Activated CD8-positive, alpha-beta memory T cell treated with anti-CD3 and anti-CD28 coated beads for 24 hours (primary cell): ENCODE results near the gene INTS3.
A peak's percentile ranks its signal among the peaks of the same experiment; 100 is the strongest.
"Not testable (repeated sequence)": the region's sequence is repeated elsewhere in the genome, so short reads cannot be mapped to it uniquely, and the experiment has no call there.

ENCODE experiments used
- DNase-seq: peaks from one replicate; pipeline ENCODE4 v3.0.0-alpha.2; 2020

Gene INTS3

DNA sequence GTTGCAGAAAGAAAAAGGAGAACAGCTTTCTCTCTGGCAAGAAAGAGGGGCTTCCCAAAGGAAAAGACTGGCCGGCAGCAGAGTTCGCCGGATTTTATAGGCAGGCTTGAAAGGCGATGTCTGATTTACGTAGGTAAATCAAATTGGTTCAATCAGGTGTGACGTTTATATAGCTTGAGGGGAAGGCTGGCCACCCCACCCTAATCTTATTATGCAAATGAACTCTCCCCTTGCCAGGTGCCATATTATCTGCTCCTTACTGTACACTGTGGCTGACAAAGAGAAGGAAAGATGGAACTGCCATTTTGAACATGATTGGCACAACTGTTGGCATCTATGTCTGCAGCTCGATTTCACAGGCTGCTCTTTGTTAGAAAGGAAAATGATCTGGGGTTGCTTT is 16.8 kb upstream of the INTS3 start:
- no peak for DNase-seq

- DNase-seq: not testable (repeated sequence)
Measured at GRCh38 chr1:153716211-153716610, 11.6 kb upstream of the INTS3 start.

DNA sequence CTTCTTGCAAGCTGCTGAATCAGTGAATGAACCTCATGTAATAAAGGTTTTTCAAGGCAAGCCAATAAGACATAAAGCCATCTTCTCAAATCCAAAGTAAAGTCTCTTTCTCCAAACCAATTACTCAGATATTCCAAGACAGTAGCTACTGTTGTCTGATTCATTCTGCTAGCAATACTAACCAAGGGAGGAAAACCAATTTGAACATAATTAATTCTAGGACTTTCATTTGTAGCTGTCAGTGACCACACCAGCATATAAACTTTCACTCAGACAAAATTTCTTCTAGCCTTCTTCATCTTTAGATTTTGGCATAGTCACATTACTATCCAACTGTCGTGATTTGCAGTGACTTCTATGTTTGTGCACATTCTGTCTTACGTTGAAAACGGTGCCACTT is 10.5 kb upstream of the INTS3 start:
- DNase-seq: no peak

DNA sequence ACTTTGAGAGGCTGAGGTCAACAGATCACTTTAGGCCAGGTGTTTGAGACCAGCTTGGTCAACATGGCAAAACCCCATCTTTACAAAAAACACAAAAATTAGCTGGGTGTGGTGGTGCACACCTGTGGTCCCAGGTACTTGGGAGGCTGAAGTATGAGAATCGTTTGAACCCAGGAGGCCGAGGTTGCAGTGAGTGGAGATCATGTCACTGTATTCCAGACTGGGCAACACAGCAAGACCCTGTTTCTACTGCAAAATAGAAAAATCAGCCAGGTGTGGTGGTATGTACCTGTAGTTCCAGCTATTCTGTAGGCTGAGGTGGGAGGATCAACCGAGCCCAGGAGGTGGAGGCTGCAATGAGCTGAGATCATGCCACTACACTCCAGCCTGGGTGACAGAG is 4.2 kb upstream of the INTS3 start:
- no peak for DNase-seq

DNA sequence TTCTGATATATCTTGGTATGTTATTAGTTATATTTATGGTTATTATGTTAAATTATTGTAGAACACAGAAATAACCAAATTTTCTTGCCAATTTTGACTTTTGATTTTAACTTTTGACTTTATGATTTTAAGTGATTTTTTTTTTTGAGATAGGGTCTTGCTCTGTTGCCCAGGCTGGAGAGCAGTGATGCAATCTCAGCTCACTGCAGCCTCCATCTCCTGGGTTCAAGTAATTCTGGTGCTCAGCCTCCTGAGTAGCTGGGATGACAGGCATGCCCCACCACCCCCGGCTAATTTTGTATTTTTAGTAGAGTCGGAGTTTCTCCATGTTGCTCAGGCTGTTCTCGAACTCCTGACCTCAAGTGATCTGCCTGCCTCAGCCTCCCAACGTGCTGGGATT is 3.2 kb upstream of the INTS3 start:
- DNase-seq: not testable (repeated sequence)

DNA sequence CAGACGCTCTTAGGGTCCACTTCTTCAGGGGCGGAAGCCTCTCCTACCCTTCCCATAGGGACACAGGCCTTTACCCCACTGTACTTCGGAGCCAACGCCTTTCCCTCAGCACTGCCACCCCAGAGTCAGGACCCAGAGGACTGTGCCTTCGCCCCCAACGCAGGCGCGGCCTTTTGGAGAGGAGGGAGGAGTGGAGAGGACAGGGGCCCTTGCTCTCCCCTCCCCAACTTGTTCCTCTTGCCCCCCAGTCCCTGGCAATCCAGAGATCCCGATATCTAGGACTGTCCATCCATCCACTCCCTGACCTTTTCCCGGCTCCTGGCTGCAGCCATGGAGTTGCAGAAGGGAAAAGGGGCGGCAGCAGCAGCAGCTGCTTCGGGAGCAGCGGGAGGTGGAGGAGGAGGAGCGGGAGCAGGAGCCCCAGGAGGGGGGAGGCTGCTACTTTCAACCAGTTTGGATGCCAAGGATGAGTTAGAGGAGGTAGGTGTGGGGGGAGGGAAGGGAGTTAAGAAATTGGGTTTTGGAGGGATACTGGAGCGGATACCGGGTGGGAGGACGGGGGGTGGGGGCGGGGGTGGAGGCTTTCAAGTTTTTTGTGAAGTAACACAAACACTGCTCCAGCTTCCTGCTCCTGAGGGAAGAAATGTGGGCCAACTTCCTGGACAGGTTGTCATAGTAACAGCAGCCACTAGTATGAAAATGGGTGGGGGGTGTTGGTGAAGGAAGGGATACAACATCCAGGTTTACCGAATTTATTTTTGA is 636 bp downstream of the INTS3 start:
- peak; percentile 76 for DNase-seq

GRCh38 chr1:153730468-153730988 is 2.7 kb downstream of the INTS3 start:
- DNase-seq: no peak

GRCh38 chr1:153733970-153734369 is 6.1 kb downstream of the INTS3 start:
- no peak for DNase-seq

GRCh38 chr1:153734396-153735089 is 6.7 kb downstream of the INTS3 start:
- DNase-seq: no peak

GRCh38 chr1:153735090-153735420 is 7.2 kb downstream of the INTS3 start:
- no peak for DNase-seq

DNA sequence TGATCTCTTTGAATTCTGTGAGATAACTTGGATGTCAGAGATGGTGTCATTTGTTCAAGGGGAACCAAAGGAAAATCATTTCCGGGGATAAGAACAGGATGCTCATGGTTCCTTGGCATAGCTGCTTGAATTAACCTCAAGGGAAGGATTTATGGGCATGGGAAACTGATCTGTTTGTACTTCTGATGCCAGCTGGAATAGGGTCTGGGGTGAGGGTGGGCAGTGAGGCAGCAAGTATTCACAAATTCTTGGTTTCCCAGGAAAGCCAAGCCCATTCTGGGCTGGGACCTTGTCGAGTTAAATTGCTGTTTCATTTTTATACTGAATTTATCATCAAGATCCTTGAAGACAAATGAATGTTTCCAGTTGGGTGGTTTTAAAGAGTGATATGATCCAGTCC is 14.1 kb downstream of the INTS3 start:
- DNase-seq: no peak

GRCh38 chr1:153742411-153743142 is 14.7 kb downstream of the INTS3 start:
- no peak for DNase-seq

DNA sequence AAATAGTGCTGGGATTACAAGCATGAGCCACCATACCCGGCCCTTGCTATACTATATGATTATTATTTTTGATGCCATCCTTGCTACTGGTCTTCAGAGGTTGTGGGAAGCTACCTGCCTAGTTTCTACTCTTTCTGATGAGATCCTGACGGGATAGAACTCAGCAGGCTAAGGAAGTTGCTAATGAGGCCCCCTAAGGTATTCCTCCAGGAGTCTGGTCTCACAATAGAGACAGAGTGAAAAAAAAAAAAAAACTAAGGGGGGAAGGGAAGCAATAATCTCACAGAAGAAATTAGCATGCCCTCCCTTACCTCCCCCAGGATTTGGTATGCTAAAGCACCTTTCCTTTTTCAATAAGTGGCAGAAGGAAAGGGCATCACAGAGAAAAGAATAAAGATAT is 17.6 kb downstream of the INTS3 start:
- DNase-seq: no peak

- DNase-seq: no peak
Measured at GRCh38 chr1:153746174-153746573, 18.3 kb downstream of the INTS3 start.

DNA sequence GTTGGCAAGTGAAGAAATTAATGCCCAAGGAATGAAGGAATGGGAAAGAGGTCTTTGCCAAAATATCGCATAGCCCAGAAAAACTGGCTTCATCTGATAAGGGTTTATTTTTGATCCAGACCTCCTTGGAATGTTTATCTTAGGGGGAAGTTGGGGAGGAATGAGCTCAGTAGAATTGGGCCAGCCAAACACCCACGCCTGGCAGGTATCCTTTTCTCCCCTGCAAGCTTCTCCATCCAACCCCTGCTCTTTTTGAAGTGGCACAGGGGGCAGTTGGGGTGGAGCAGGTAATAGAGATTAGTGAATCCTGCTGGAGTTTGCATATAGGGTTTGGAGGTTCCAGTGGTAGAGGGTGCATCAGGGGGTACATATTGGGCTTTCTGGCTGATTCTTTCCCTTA is 21.1 kb downstream of the INTS3 start:
- DNase-seq: no peak

- peak; percentile 88 for DNase-seq
Measured at GRCh38 chr1:153749408-153750005, 21.7 kb downstream of the INTS3 start.

GRCh38 chr1:153750026-153750995 is 22.5 kb downstream of the INTS3 start:
- DNase-seq: no peak

DNA sequence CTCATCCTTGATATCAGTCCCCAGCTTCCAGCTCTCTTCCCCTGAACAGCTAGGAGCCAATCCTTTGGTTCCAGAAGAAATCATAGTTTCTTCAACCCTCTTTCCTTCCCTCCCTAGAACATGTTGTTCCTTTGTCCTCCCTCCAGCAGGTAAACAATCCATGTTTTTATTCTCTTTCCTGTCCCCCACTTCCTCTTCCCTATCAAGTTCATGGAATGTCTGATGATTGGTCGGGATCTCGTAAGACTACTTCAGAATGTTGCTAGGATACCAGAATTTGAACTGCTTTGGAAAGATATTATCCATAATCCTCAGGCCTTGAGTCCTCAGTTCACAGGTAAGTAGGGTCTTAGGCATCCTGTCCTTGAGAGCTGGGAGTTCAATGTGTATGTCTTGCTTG is 24.2 kb downstream of the INTS3 start:
- no peak for DNase-seq

DNA sequence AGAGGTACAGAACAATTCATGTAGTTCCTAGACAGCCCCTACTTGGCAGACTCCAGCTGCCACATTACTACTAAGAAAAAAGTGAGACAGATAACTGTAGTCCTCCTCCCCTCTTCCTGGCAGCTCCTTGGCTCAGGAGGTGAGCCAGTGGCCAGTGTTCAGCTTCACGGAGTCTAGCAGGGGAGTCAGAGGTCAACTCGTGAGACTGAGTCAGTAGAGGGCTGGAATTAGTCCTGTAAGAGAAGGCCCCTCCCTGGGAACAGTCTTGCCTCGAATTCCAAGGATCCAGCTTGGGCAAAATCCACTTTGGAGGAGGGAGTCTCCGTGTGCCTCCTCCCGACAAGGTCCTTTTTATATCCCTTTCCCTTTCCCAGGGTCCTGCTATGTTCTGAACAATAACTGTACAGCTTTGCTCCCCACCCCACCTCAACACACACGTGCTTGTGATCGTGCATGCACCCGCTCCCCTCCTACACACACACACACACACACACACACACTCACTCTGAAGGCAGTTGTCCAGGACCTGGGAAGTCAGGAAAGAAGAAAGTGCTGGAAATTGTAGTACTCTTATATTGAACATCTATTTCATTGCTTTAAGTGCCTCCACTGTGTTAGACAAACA is 24.8 kb downstream of the INTS3 start:
- no peak for DNase-seq

DNA sequence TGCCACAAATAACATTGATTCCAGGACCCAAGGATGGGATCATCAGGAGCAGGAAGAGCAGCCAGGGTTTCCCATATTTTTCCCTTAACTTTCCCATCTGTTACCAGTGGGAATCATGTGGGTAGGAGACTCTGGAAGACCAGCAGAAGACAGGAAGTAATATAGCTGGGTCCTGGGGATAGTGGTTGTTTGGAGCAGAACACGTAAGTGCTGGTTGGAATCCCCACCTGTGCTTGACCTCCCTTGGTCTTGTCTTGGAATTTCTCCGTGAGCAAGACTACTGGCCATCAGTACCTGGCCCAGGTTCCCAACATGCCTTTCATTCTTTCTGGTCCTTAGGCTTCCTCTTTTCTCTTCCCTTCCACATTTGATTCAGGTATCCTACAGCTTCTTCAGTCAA is 26.4 kb downstream of the INTS3 start:
- DNase-seq: no peak

DNA sequence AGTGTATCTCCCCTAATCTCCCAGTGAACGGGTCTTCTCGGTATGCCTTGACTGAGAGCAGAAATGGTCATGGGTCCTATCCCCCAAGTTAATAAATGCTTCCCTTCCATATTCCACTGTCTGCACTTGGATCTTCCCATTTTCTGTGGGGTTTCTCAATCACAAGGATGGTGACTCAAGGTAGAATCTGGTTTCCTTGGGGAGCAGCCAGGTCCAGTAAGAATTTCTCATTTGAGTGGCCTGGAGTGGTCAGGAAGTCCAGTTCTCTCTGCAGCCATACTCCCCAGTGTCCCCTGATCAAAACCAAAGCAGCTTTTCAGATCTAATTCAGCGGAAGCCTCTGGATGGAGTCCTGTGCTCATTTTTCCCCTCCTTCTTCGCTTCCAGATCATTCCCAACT is 32.6 kb downstream of the INTS3 start:
- no peak for DNase-seq
